Choroid plexus epithelial cell (primary cell): ENCODE results near the gene ANKHD1.

Source experiments
- DNase-seq: peaks from one replicate; pipeline ENCODE4 v3.0.0-alpha.2; 2010; ENCODE audit warnings: low read depth
- H3K4me3 ChIP-seq: 2 replicates; pipeline ENCODE4 v1.5.1; 2011; ENCODE audit warnings: low read depth, mild to moderate bottlenecking, control low read depth, low read length, moderate library complexity
- TF ChIP-seq, protein P1 (sequence below): conservative IDR thresholded peaks from 2 replicates; pipeline ENCODE4 v1.5.1; 2011; ENCODE audit warnings: low read depth, mild to moderate bottlenecking, control low read depth, inconsistent platforms, low read length, moderate library complexity

ANKHD1 gene

DNA sequence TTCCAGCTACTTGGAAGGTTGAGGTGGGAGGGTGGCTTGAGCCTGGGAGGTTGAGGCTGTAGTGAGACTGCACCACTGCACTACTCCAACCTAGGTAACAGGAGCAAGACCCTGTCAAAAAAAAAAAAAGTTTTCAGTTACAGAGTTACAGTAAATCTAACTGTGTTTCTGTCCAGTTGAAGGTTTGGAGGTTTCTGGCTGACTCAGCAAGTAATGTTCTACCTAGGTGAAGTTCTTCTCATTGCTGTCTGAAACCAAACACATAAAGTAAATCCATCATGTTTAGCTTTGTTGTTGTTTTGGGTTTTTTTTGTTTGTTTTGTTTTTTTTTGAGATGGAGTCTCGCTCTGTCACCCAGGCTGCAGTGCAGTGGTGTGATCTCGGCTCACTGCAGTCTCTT lies 7.9 kb upstream of the ANKHD1 start:
- no peak for DNase-seq
- H3K4me3 ChIP-seq: no peak overlapping the region
- TF ChIP-seq, protein P1, sequence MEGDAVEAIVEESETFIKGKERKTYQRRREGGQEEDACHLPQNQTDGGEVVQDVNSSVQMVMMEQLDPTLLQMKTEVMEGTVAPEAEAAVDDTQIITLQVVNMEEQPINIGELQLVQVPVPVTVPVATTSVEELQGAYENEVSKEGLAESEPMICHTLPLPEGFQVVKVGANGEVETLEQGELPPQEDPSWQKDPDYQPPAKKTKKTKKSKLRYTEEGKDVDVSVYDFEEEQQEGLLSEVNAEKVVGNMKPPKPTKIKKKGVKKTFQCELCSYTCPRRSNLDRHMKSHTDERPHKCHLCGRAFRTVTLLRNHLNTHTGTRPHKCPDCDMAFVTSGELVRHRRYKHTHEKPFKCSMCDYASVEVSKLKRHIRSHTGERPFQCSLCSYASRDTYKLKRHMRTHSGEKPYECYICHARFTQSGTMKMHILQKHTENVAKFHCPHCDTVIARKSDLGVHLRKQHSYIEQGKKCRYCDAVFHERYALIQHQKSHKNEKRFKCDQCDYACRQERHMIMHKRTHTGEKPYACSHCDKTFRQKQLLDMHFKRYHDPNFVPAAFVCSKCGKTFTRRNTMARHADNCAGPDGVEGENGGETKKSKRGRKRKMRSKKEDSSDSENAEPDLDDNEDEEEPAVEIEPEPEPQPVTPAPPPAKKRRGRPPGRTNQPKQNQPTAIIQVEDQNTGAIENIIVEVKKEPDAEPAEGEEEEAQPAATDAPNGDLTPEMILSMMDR: no peak

- TF ChIP-seq, protein P1: no peak
- H3K4me3 ChIP-seq: no peak overlapping the region
- peak; percentile 27 for DNase-seq
These were observed 3.2 kb upstream of the ANKHD1 start for GRCh38 chr5:140398379-140398811.

DNA sequence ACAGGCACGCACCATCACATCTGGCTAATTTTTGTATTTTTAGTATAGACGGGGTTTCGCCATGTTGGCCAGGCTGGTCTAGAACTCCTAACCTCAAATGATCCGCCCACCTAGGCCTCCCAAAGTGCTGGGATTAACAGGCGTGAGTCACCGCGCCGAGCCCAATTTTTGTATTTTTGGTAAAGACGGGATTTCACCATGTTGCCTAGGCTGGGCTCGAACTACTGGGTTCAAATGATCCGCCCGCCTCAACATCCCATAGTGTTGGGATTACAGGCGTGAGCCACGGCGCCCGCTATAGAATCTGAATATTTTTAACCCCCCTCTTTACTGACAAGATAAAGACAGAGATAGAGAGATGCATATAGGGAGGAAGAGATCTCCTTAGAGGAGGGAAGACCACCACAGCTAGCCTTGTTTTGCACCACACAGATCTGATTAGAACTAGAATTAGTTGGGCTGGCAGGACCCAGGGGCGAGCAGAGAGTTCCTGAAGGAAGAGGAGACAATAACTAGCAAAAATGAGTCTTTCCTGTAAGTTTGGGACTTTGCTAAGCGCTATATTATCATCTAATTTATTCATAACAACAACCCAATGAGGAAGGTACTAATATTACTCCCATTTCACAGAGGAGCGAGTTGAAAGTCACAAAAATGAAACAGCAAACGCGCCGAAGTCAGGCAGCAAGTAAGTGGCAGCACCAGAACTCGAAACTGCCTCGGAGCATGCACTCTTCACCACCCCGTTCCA lies 1.5 kb upstream of the ANKHD1 start:
- peak overlapping the region; percentile 97 for H3K4me3 ChIP-seq
- TF ChIP-seq, protein P1: no peak
- DNase-seq: no peak

GRCh38 chr5:140400730-140401361 lies 787 bp upstream of the ANKHD1 start:
- peak; percentile 99 for DNase-seq
- TF ChIP-seq, protein P1: no peak
- peak overlapping the region; percentile 97 for H3K4me3 ChIP-seq

DNA sequence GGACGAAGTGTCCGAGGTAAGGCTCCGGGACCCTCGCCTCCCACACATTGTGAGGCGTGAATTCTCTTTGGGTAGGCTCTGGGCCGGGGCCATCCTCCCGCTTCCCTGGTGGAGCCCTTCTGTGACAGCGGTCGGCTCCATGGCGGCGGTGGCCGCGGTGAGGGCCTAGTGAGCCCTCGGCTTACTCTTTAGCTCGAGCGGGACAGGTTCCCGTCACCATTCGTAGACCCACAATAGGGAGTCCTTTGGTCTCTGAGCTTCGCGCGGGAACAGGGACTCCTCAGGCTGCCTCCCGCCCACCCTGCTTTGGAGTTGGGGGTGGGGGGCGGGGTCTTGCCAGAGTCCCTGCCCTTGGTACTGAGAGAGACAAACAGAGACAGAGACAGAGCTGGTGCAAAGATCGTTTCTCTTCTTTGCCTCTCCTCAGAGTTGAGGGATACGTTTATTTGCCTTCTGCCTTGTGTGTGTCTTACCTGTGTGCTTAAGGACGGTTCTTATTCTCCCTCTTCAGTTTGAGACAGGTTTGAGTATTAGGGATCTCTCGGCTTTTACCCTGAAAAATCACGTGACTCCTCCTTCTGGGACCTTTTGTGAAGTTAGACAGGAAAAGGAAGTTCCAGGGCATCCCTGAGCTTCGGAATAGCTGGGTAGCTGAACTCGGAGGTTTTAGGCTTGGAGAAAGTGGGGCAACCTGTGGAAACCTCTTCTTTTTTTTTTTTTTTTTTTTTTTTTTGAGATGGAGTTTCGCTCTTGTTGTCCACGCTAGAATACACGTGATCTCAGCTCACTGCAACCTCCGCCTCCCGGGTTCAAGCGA lies 833 bp downstream of the ANKHD1 start:
- H3K4me3 ChIP-seq: peak overlapping the region; percentile 96
- TF ChIP-seq, protein P1: no peak
- peak; percentile 46 for DNase-seq

GRCh38 chr5:140403613-140404012 lies 2.0 kb downstream of the ANKHD1 start:
- H3K4me3 ChIP-seq: no peak overlapping the region
- TF ChIP-seq, protein P1: no peak
- DNase-seq: no peak
